HEK293T (cell line): ENCODE results near the gene FCGR2B.

Experiments used
- CTCF ChIA-PET: fragments of 350-600 bp; formaldehyde crosslinking; extraction: SDS; loops from one replicate; lab custom pipeline; 2021; ENCODE audit warnings: antibody characterized with exemption, inconsistent platforms; lab: Yijun Ruan, JAX
- POLR2A ChIA-PET: fragments of 350-600 bp; formaldehyde crosslinking; extraction: SDS; loops from one replicate; lab custom pipeline; 2020; ENCODE audit warnings: antibody characterized with exemption, inconsistent platforms; lab: Yijun Ruan, JAX
- DNase-seq: peaks from one replicate; pipeline ENCODE4 v3.0.0; 2012; ENCODE audit warnings: mixed read lengths; ENCODE audit errors: extremely low spot score
- ARNT ChIP-seq: fragments of 450-650 bp; IDR thresholded peaks from 2 replicates; pipeline ENCODE4 v1.6.1; 2017; ENCODE audit warnings: mild to moderate bottlenecking
- BHLHE40 ChIP-seq: fragments of 450-650 bp; IDR thresholded peaks from 2 replicates; pipeline ENCODE4 v1.6.1; 2016; ENCODE audit warnings: mild to moderate bottlenecking, moderate library complexity, borderline replicate concordance
- CTBP1 ChIP-seq: fragments of 450-650 bp; IDR thresholded peaks from 2 replicates; pipeline ENCODE4 v1.6.1; 2016; ENCODE audit warnings: borderline replicate concordance
- ELF4 ChIP-seq: fragments of 450-650 bp; IDR thresholded peaks from 2 replicates; pipeline ENCODE4 v1.6.1; 2017; ENCODE audit warnings: antibody characterized with exemption
- FOXM1 ChIP-seq: fragments of 450-650 bp; IDR thresholded peaks from 2 replicates; pipeline ENCODE4 v1.6.1; 2017; ENCODE audit warnings: mild to moderate bottlenecking, borderline replicate concordance
- HDGF ChIP-seq: fragments of 450-650 bp; IDR thresholded peaks from 2 replicates; pipeline ENCODE4 v1.6.1; 2017; ENCODE audit warnings: antibody characterized with exemption, borderline replicate concordance
- L3MBTL2 ChIP-seq: fragments of 450-650 bp; conservative IDR thresholded peaks from 2 replicates; pipeline ENCODE4 v1.6.1; 2016; ENCODE audit warnings: mild to moderate bottlenecking
- LEF1 ChIP-seq: fragments of 450-650 bp; IDR thresholded peaks from 2 replicates; pipeline ENCODE4 v1.6.1; 2017; ENCODE audit warnings: mild to moderate bottlenecking, borderline replicate concordance
- NFRKB ChIP-seq: fragments of 450-650 bp; IDR thresholded peaks from 2 replicates; pipeline ENCODE4 v1.6.1; 2016; ENCODE audit warnings: mild to moderate bottlenecking, moderate library complexity
- PKNOX1 ChIP-seq: fragments of 450-650 bp; IDR thresholded peaks from 2 replicates; pipeline ENCODE4 v1.6.1; 2016
- SP1 ChIP-seq: fragments of 450-650 bp; IDR thresholded peaks from 2 replicates; pipeline ENCODE4 v1.6.1; 2017
- SUZ12 ChIP-seq: fragments of 450-650 bp; IDR thresholded peaks from 2 replicates; pipeline ENCODE4 v1.6.1; 2016; ENCODE audit warnings: mild to moderate bottlenecking
- TARDBP ChIP-seq: fragments of 450-650 bp; IDR thresholded peaks from 2 replicates; pipeline ENCODE4 v1.6.1; 2016

FCGR2B gene

GRCh38 chr1:161726473-161727255, 63.7 kb downstream of the FCGR2B start:
- POLR2A ChIA-PET: interaction anchor here (0.7 to 2.4 kb wide), 7 partner anchors 12 to 177 kb away, joined by 3 to 20 read pairs (median 4); partner anchors contain the start of genes ATF6, DUSP12 and FCGR3A
- peak; percentile 85 for DNase-seq
- no peak for TF ChIP-seq PKNOX1
- no peak for TF ChIP-seq HDGF
- no peak for TF ChIP-seq BHLHE40
- TF ChIP-seq SUZ12: no peak
- peak; percentile 60; the same call in 1 of the 2 replicates for TF ChIP-seq ELF4
- TF ChIP-seq NFRKB: no peak
- TF ChIP-seq SP1: no peak
- TF ChIP-seq TARDBP: peak; percentile 40; the same call in 1 of the 2 replicates
- no peak for TF ChIP-seq CTBP1
- no peak for TF ChIP-seq FOXM1
- TF ChIP-seq L3MBTL2: peak; percentile 67
- TF ChIP-seq LEF1: no peak
- no peak for TF ChIP-seq ARNT
- CTCF ChIA-PET: interaction anchor here (1.0 to 1.7 kb wide), 5 partner anchors 11 to 239 kb away, joined by 3 to 8 read pairs (median 4); no protein-coding TSS in a partner anchor

DNA sequence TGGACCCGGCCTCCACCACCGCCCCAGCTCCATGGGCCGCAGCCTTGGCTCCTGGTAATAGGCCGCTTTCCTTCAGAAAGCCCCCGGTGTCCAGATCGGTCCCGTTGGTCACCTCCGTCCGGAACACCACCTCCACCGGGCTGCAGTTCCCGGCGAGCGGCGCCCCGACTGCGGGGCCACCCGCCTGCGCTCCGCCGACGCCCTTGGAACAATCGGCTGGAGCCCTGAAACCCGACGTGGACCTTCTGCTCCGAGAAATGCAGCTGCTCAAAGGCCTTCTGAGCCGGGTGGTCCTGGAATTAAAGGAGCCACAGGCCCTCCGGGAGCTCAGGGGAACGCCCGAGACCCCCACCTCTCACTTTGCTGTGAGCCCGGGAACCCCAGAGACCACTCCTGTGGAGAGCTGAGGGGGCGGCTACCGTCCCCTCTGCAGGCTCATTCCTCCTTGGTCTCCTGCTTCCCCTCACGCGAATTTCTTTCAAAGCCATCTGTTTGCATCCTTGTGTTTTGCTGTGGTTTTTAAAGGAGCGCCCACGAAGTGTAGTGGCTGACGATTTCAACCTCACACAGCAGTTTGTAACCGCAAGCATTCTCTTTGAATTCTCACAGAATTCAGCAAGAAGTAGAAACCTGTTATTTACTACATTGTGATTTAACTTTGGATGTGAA, 64.4 kb downstream of the FCGR2B start:
- DNase-seq: no peak

More for the DNA sequence above, 64.4 kb downstream of the FCGR2B start:
- ChIA-PET CTCF (interaction anchor here (1.0 to 1.7 kb wide), 4 partner anchors 10 to 240 kb away, joined by 3 to 8 read pairs (median 4); no protein-coding TSS in a partner anchor), POLR2A (interaction anchor here (0.7 to 2.4 kb wide), 6 partner anchors 11 to 178 kb away, joined by 3 to 20 read pairs (median 4); partner anchors contain the start of genes ATF6, DUSP12 and FCGR3A)
- TF ChIP-seq SP1 (no peak), L3MBTL2 (peak; percentile 74)
